Neural cell (in vitro differentiated cells): ENCODE results near the gene TINAGL1. TPM values are rescaled to one million over a fixed set of nuclear protein-coding genes. Genes with fewer than 3 reads are reported as not detected.

Experiments used
- H2AFZ ChIP-seq: fragments of 200-600, 300-800 bp; sonication (generic), shearing (Covaris generic); 2 replicates; pipeline ENCODE4 v1.6.0; 2014; ENCODE audit warnings: low read depth, mild to moderate bottlenecking, antibody characterized with exemption, low read length, moderate library complexity
- H3F3A ChIP-seq: fragments of 200-600 bp; shearing (Covaris generic); 2 replicates; pipeline ENCODE4 v1.6.1; 2016; ENCODE audit warnings: mild to moderate bottlenecking, moderate library complexity, mixed read lengths, antibody characterized with exemption, low read length; ENCODE audit not compliant: insufficient read depth, poor library complexity, severe bottlenecking
- H3K27ac ChIP-seq: fragments of 200-600, 300-800 bp; sonication (generic), shearing (Covaris generic); 2 replicates; pipeline ENCODE4 v1.5.1; 2014; ENCODE audit warnings: mild to moderate bottlenecking, low read length, moderate library complexity
- H3K27me3 ChIP-seq: fragments of 300-800, 200-600 bp; sonication (generic), shearing (Covaris generic); 2 replicates; pipeline ENCODE4 v1.6.0; 2014; ENCODE audit warnings: mild to moderate bottlenecking, low read depth, low read length, moderate library complexity; ENCODE audit not compliant: insufficient read depth
- H3K36me3 ChIP-seq: fragments of 300-800, 200-600 bp; sonication (generic), shearing (Covaris generic); 2 replicates; pipeline ENCODE4 v1.5.1; 2014; ENCODE audit warnings: mild to moderate bottlenecking, antibody characterized with exemption, low read length, moderate library complexity; ENCODE audit not compliant: insufficient read depth
- H3K4me2 ChIP-seq: fragments of 300-800, 200-600 bp; sonication (generic), shearing (Covaris generic); 2 replicates; pipeline ENCODE4 v1.6.0; 2014; ENCODE audit warnings: mild to moderate bottlenecking, low read length
- H3K4me3 ChIP-seq: fragments of 300-800, 200-600 bp; sonication (generic), shearing (Covaris generic); 2 replicates; pipeline ENCODE4 v1.5.1; 2014; ENCODE audit warnings: mild to moderate bottlenecking, low read length, moderate library complexity
- H3K79me2 ChIP-seq: fragments of 200-600 bp; shearing (Covaris generic); replicated peaks from 2 replicates; pipeline ENCODE4 v1.6.0; 2014; ENCODE audit warnings: mild to moderate bottlenecking, low read length, moderate library complexity; ENCODE audit not compliant: insufficient read depth
- H3K9ac ChIP-seq: fragments of 300-800, 200-600 bp; sonication (generic), shearing (Covaris generic); 2 replicates; pipeline ENCODE4 v1.6.1; 2016; ENCODE audit warnings: mild to moderate bottlenecking, low read length, mixed read lengths
- H3K9me2 ChIP-seq: fragments of 200-600 bp; shearing (Covaris generic); 2 replicates; pipeline ENCODE4 v1.6.1; 2016; ENCODE audit warnings: mild to moderate bottlenecking, low read length, mixed read lengths; ENCODE audit not compliant: insufficient read depth
- H3K9me3 ChIP-seq: fragments of 200-600, 300-800 bp; sonication (generic), shearing (Covaris generic); 2 replicates; pipeline ENCODE4 v1.6.1; 2016; ENCODE audit warnings: mild to moderate bottlenecking, mixed run types, low read length, moderate library complexity, mixed read lengths
- H4K20me1 ChIP-seq: fragments of 200-600 bp; shearing (Covaris generic); 2 replicates; pipeline ENCODE4 v1.6.1; 2016; ENCODE audit warnings: mild to moderate bottlenecking, mixed run types; ENCODE audit not compliant: insufficient read depth
- EP300 ChIP-seq: fragments of 450-650 bp; conservative IDR thresholded peaks from 2 replicates; pipeline ENCODE4 v1.6.1; 2014; ENCODE audit warnings: antibody characterized with exemption, mild to moderate bottlenecking, moderate library complexity; ENCODE audit not compliant: poor library complexity, severe bottlenecking
- EZH2 ChIP-seq: fragments of 200-600, 300-800 bp; shearing (Covaris generic), sonication (generic); IDR thresholded peaks from 2 replicates; pipeline ENCODE4 v1.6.1; 2014; ENCODE audit warnings: antibody characterized with exemption, low read length, borderline replicate concordance, mild to moderate bottlenecking; ENCODE audit not compliant: insufficient read depth, poor library complexity, severe bottlenecking
- MXI1 ChIP-seq: fragments of 450-650 bp; conservative IDR thresholded peaks from 2 replicates; pipeline ENCODE4 v1.6.1; 2014; ENCODE audit warnings: antibody characterized with exemption, mild to moderate bottlenecking; ENCODE audit not compliant: poor library complexity, severe bottlenecking
- POLR2AphosphoS5 ChIP-seq: IDR thresholded peaks from 2 replicates; pipeline ENCODE4 v1.6.1; 2012
- RAD21 ChIP-seq: fragments of 450-650 bp; conservative IDR thresholded peaks from 2 replicates; pipeline ENCODE4 v1.6.1; 2014; ENCODE audit warnings: antibody characterized with exemption, mild to moderate bottlenecking, moderate library complexity
- SMC3 ChIP-seq: fragments of 450-650 bp; conservative IDR thresholded peaks from 2 replicates; pipeline ENCODE4 v1.6.1; 2014; ENCODE audit warnings: antibody characterized with exemption, mild to moderate bottlenecking, moderate library complexity; ENCODE audit not compliant: poor library complexity
- TAF1 ChIP-seq: IDR thresholded peaks from 2 replicates; pipeline ENCODE4 v1.6.1; 2012; ENCODE audit warnings: low read depth
- polyA plus RNA-seq: library from polyadenylated mRNA; depleted of rRNA; stranded (reverse); fragments of >200 nt; gene quantifications from 2 replicates; pipeline ENCODE4 v1.2.3, GENCODE V29; 2014
- TF ChIP-seq, protein P1 (sequence below): fragments of 450-650 bp; IDR thresholded peaks from 2 replicates; pipeline ENCODE4 v1.5.1; 2014; ENCODE audit warnings: antibody characterized with exemption, mild to moderate bottlenecking, moderate library complexity; ENCODE audit not compliant: poor library complexity, severe bottlenecking
- TF ChIP-seq, protein P2 (sequence below): IDR thresholded peaks from 2 replicates; pipeline ENCODE4 v1.6.1; 2012; ENCODE audit warnings: borderline replicate concordance

TINAGL1 gene
- polyA plus RNA-seq, 1 donor from 2014 or later, result not detected

DNA sequence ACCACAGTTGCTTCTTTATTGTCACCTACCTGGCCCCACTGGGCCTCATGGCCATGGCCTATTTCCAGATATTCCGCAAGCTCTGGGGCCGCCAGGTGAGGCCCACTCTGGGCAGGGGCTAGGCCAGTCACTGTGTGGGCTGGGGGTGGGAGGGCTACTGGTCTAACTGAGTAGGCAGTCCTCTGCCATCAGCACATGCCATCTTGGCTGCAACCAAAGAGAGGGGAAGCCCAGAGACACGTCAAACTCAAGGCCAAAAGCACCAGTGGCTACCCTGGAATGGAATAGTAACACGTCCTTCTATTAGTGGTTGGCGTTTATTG is 45.1 kb downstream of the TINAGL1 start:
- peaks cover 18% of the 10 kb centered on the region for H3K27me3 ChIP-seq
- TF ChIP-seq MXI1 (no peak), RAD21 (no peak)
- TF ChIP-seq, protein P1, sequence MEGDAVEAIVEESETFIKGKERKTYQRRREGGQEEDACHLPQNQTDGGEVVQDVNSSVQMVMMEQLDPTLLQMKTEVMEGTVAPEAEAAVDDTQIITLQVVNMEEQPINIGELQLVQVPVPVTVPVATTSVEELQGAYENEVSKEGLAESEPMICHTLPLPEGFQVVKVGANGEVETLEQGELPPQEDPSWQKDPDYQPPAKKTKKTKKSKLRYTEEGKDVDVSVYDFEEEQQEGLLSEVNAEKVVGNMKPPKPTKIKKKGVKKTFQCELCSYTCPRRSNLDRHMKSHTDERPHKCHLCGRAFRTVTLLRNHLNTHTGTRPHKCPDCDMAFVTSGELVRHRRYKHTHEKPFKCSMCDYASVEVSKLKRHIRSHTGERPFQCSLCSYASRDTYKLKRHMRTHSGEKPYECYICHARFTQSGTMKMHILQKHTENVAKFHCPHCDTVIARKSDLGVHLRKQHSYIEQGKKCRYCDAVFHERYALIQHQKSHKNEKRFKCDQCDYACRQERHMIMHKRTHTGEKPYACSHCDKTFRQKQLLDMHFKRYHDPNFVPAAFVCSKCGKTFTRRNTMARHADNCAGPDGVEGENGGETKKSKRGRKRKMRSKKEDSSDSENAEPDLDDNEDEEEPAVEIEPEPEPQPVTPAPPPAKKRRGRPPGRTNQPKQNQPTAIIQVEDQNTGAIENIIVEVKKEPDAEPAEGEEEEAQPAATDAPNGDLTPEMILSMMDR, result no peak

DNA sequence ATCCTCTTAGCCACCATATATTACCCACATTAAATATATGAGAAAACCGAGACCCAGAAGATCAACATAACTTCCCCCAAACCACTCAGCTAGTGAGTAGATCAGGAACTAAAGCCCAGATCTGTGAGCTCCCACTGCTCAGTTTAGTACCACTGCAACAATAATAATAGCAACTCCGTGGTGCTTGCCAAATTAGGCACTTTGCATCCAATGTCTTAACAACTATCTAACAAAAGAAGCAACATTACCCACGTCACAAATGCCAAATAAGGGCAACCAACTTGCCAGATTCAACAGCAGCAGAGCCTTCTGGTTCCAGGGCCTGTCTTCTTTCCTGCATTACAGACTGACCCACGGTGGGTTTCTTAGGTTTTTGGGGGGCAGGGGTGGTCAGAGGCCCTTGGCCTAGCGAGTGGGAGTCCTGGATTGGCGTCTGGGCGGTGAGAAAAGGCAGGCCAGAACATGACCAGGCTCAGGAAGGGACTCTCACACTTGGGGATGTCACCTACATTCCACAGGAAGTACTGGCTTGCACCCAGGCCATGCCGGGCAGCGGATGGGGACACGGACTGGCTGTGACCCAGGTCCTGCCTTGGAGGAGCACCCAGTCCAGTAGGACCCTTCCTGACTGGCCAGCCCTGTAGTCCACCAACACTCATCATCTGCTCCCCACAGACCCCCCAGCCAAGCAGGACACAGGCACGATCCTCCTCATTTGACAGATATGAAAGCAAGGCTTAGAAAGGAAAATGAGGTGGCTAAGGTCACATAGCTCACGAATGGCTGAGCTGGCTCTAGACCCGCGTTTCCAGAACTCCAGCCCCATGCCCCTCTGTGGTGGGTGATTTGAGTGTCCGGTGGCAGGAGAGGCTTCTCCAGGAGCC is 45.8 kb downstream of the TINAGL1 start:
- TF ChIP-seq RAD21 (no peak), EP300 (no peak), POLR2AphosphoS5 (no peak)
- Histone ChIP-seq H3K9me2 (no peaks in the 10 kb centered on the region), H3F3A (no peaks in the 10 kb centered on the region), H3K27ac (no peak overlapping the region), H3K27me3 (peaks cover 12% of the 10 kb centered on the region), H4K20me1 (no peaks in the 10 kb centered on the region), H3K79me2 (no peaks in the 10 kb centered on the region), H2AFZ (no peak overlapping the region), H3K4me2 (no peak overlapping the region), H3K9me3 (no peaks in the 10 kb centered on the region), H3K36me3 (no peaks in the 10 kb centered on the region), H3K4me3 (no peak overlapping the region), H3K9ac (no peak overlapping the region)

More for the DNA sequence above, 45.1 kb downstream of the TINAGL1 start:
- H3K36me3 ChIP-seq, result no peaks in the 10 kb centered on the region
- H2AFZ ChIP-seq, result no peak overlapping the region
- no peaks in the 10 kb centered on the region for H3F3A ChIP-seq
- no peak overlapping the region for H3K27ac ChIP-seq
- no peak overlapping the region for H3K4me3 ChIP-seq
- no peak overlapping the region for H3K9ac ChIP-seq
- H3K79me2 ChIP-seq, result no peaks in the 10 kb centered on the region
- no peaks in the 10 kb centered on the region for H4K20me1 ChIP-seq
- H3K9me2 ChIP-seq, result no peaks in the 10 kb centered on the region
- H3K4me2 ChIP-seq, result no peak overlapping the region
- no peaks in the 10 kb centered on the region for H3K9me3 ChIP-seq

DNA sequence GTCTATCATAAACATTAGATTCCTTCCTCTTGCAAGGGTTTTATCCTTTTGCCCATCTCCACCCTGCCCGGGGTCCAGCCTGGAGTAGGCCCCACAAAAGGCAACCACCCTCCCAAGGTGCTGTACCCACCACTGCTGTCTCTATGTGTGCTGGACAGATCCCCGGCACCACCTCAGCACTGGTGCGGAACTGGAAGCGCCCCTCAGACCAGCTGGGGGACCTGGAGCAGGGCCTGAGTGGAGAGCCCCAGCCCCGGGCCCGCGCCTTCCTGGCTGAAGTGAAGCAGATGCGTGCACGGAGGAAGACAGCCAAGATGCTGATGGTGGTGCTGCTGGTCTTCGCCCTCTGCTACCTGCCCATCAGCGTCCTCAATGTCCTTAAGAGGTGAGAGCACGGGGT is 47.0 kb downstream of the TINAGL1 start:
- Histone ChIP-seq H3K27ac (no peak overlapping the region), H3K79me2 (no peaks in the 10 kb centered on the region), H3F3A (no peaks in the 10 kb centered on the region), H3K9ac (no peak overlapping the region), H3K9me2 (no peaks in the 10 kb centered on the region), H3K27me3 (peaks cover 2% of the 10 kb centered on the region), H3K4me3 (no peak overlapping the region), H2AFZ (no peak overlapping the region), H3K9me3 (no peaks in the 10 kb centered on the region), H3K36me3 (no peaks in the 10 kb centered on the region), H3K4me2 (no peak overlapping the region), H4K20me1 (no peaks in the 10 kb centered on the region)
- TF ChIP-seq, protein P2, sequence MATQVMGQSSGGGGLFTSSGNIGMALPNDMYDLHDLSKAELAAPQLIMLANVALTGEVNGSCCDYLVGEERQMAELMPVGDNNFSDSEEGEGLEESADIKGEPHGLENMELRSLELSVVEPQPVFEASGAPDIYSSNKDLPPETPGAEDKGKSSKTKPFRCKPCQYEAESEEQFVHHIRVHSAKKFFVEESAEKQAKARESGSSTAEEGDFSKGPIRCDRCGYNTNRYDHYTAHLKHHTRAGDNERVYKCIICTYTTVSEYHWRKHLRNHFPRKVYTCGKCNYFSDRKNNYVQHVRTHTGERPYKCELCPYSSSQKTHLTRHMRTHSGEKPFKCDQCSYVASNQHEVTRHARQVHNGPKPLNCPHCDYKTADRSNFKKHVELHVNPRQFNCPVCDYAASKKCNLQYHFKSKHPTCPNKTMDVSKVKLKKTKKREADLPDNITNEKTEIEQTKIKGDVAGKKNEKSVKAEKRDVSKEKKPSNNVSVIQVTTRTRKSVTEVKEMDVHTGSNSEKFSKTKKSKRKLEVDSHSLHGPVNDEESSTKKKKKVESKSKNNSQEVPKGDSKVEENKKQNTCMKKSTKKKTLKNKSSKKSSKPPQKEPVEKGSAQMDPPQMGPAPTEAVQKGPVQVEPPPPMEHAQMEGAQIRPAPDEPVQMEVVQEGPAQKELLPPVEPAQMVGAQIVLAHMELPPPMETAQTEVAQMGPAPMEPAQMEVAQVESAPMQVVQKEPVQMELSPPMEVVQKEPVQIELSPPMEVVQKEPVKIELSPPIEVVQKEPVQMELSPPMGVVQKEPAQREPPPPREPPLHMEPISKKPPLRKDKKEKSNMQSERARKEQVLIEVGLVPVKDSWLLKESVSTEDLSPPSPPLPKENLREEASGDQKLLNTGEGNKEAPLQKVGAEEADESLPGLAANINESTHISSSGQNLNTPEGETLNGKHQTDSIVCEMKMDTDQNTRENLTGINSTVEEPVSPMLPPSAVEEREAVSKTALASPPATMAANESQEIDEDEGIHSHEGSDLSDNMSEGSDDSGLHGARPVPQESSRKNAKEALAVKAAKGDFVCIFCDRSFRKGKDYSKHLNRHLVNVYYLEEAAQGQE, result no peak
- TF ChIP-seq TAF1 (no peak), RAD21 (no peak), EZH2 (no peak), EP300 (no peak), SMC3 (no peak)
